Retina (tissue), 1 donor: ENCODE results near the gene TBC1D9B.

Experiments used
- DNase-seq: peaks from one replicate; pipeline ENCODE4 v3.0.0-alpha.2; 2016

Gene TBC1D9B

GRCh38 chr5:179819296-179820126 lies 88.2 kb downstream of the TBC1D9B start:
- peak; percentile 68 for DNase-seq

DNA sequence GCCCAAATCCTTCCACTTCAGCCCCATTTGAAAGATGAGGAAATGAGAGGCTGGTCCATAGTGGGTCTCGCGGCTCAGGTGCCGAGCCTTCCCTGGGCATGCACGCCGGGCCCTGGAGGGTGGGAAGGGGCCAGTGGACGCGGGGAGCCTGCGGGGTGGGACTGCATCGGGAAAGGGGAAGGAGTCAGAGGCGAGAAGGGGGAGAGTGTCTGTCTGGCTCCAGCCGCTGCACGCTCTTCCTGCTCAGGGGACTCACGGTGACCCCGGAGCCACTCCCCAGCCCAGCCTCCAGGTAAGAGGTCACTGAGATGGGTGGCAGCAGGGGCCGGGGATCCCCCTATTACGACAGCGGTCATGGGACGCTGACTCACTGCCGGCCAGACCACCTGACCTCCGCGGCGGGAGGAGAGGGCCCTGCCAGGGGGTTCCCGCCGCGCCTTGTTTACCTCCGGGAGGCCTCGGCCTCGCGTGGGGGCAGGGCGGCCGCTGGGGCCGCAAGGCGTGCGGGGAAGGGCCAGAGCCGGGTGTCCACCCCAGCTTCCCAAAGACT lies 88.9 kb downstream of the TBC1D9B start:
- peak; percentile 82 for DNase-seq

DNA sequence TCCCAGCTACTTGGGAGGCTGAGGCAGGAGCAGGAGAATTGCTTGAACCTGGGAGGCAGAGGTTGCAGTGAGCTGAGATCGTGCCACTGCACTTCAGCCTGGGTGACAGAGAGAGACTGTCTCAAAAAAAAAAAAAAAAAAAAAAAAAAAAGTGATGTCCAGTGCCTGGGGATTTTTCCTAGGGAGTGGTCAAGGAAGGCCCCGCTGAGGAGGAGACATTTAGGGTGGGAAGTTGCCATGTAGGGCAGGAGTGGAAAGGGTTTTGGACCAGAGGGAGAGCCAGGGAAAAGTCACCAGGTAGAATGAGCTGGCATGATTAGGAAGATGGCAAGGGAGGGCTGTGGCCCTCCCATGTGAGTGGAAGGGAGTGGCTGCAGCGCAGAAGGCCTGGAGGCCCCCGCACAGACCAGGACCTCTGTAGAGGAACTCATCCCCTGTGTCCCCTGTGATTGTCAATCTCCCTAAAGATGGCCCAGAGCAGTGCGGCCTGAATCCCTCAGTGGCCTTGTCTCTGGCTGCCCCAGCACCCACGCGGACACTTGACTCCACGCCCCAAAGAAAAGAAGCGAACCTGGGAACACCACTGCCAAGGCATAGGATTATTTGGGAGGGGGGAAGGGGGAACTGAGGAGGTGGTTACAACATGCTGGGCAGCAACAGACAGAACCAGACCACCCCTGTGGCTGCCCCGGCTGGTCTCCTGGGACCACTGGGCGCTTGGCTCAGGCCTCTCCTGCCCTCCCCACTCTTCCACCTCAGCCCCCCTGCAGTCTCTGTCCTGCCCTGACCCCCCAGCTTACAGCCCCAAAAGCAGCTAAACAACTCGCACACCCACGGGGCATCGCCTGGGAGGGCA lies 89.6 kb downstream of the TBC1D9B start:
- DNase-seq = no peak

- no peak for DNase-seq
These were observed 90.2 kb downstream of the TBC1D9B start for GRCh38 chr5:179817470-179817840.

- DNase-seq = peak; percentile 40
These were observed 90.8 kb downstream of the TBC1D9B start for GRCh38 chr5:179816796-179817469.

DNA sequence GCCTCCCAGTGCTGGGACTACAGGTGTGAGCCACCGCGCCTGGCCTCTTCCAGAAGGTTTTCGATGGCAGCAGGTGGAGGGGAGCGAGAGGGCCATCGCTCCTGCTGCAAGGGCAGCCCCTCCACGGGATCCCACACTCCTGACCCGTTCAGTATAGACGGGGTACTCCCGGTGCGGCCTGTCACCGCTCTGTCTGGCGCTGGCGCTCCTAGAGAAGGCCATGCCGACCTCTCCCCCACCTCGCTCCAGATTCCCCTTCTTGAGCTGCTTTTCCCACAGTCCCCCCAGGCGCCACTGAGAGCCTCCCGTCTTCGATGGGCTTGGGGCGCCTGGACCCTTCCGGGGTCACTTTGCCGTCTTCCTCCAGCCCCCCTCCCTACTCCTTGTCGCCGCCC lies 91.3 kb downstream of the TBC1D9B start:
- peak; percentile 26 for DNase-seq

DNA sequence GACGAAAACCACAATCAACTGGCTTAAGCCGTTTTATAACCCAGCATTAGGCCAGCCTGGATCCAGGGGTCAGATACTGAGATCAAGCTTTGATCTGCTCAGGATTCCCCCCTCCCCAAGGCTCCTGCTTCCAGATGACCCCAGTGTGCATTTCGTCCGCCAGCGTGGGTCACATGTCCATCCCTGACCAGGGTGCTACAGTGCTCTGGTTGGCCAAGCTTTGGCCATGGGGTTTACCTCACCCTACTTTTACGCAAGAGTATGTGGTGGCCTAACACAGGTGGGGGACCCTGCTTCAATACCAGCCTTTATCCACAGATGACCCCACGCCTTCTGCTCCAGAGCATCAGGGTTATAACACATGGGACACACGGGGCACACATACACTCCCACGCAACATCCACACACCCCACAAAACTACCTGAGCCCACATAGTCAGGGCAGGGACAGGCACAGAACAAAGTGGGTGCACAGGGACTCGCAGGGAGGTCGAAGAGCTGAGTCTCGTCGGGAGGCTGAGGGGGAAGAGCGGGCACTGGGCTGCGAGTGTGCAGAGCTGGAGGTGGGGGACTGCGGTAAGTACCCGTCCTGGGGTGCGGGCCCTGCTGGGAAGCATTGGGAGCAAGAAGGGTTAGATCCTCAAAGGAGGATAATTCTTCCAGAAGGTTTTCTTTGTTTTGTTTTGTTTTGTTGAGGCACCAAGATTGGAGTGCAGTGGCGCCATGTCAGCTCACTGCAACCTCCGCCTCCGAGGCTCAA lies 92.0 kb downstream of the TBC1D9B start:
- DNase-seq = no peak

DNA sequence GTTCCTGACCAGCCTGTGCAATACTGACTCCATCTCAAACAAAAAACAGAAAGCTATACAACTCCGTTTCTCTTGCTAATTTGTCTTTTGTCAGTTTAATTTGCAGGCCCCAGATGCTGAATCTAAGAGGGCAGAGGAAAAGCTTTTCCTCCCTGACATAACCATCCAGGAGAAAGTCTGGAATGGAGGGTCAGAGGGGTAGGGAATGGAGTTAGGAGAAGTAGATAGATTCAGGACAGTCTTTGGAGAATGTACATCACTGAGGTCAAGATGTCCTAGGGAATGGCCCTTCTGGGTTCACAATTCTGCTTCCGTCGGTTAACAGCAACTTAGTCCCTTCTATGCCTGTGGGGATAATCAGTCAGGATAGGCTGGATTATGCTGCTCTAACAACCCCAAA lies 93.6 kb downstream of the TBC1D9B start:
- no peak for DNase-seq

DNA sequence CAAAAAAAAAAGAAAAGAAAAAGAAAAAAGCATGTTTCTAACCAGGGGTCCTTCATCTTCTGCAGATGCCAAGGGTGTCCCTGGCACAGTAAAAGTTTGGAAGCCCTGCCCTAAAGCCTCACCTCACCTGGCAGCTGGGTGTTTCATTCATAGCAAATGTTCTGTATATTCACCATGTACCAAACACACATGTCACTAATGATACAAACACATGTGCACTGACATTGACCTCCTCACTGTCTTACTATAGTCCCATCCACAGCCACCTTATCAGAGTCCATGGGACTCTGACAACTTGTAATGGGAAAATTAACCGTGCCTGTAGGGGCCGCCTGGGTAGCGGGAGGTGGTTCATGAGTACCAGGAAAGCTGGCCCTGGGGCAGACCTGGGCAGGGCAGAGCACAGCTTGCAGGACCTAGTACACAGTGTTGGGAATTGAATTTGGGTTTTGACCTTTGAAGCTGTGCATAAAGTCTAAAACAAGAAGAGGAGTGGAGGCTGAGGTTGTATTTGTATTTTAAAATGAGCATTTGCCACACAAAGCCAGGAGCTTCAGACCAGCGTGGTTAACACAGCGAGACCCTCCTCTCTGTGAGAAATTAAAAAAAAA lies 94.6 kb downstream of the TBC1D9B start:
- no peak for DNase-seq

- no peak for DNase-seq
These were observed 95.4 kb downstream of the TBC1D9B start for GRCh38 chr5:179812135-179812825.
